SHP77 treated with DMSO at 0.1 percent for 48 hours (cell line): Measurements from ENCODE around the gene VPS13D.

Experiments used
- DNase-seq: peaks from one replicate; lab custom pipeline; 2025; lab: John Stamatoyannopoulos, UW

VPS13D gene

DNA sequence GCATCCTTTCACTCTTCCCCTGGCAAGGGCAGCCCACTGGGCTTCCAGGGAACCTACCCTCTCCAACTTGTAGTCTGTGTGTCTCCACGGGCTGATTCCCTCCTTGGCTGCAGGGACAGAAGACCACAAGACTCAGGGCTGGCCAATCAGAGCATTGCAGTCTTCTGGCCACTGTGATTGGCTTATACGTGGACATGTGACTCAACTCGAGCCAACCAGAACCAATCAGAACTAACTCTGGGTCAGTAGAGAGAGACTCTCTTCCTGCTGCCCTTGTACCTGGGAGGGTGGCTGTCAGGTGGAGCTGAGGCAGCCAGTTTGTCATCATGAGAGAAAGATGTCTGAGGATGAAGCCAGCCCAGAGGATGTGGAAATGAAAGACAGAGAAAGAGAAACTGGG is 324.1 kb downstream of the VPS13D start:
- DNase-seq = no peak

- no peak for DNase-seq
Observed at GRCh38 chr1:12554521-12555305, 324.9 kb downstream of the VPS13D start.

GRCh38 chr1:12555411-12556367 is 325.9 kb downstream of the VPS13D start:
- no peak for DNase-seq

GRCh38 chr1:12556368-12556930 is 326.6 kb downstream of the VPS13D start:
- DNase-seq = no peak

DNA sequence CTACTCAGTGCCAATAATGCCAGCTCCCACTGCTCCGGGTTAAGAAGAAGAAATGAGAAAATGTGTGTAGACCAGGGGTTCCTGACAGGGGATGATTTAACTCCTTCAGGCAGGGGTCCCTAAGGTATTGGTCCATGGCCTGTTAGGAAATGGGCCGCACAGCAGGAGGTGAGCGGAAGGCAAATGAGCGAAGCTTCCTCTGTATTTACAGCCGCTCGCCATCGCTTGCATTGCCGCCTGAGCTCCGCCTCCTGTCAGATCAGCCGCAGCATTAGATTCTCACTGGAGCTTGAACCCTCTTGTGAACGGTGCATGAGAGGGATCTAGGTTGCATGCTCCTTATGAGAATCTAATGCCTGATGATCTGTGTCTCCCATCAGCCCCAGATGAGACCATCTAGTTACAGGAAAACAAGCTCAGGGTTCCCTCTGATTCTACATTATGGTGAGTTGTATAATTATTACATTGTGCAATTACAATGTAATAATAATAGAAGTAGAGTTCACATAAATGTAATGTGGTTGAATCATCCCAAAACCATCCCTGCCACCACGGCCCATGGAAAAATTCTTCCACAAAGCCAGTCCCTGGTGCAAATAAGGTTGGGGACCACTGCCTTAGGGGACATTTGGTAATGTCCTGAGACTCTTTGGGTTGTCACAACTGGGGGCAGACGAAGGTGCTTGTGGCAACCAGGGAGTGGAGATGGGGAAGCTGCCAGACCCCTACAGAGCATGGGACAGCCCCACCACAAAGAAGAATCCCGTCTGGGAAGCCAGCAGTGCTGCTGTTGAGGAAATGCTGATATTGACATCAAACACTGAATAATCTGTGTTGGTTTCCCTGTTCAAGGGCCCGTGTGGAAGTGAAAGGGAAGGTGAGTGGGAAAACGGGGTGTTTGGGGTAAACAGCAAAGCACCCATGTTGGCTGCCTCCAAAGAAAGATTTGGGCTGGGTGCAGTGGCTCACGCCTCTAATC is 327.4 kb downstream of the VPS13D start:
- DNase-seq = no peak

DNA sequence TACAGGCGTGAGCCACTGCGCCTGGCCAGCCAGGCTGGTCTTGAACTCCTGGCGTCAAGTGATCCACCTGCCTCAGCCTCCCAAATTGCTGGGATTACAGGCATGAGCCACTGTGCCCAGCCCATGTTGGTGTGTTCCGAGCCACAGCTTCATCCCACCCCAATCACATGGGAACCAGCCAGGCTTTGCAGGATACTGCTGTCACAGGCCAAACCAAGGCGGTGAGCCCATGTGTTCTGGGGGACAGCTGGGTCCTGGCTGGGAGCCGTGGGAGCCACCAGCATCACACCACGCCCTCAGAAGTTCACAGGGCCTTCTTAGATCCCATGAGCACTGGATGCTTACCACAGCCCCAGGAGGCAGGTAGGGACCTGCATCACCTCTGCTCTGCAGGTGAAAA is 331.3 kb downstream of the VPS13D start:
- DNase-seq = no peak
